Kidney (tissue), 14 donors: ENCODE data around the gene DLG2. TPM values are rescaled to one million over a fixed set of nuclear protein-coding genes. Genes with fewer than 3 reads are reported as not detected.

ENCODE experiments used
- DNase-seq, 5 donors: peaks; one replicate each; pipeline ENCODE4 v3.0.0-alpha.2; 2013 to 2020
- FAIRE-seq: peaks from 2 replicates; lab custom pipeline; 2012; peaks lifted over from hg19 to GRCh38; lab: Jason Lieb, UNC
- H3K27ac ChIP-seq, 2 donors: one replicate each; pipeline ENCODE4 v1.7.0; 2013; ENCODE audit warnings: low read depth in 2 of 2, low read length in 2 of 2, inconsistent platforms in 1 of 2
- H3K27me3 ChIP-seq: one replicate; pipeline ENCODE4 v1.7.1; 2013; ENCODE audit warnings: low read length, inconsistent platforms; ENCODE audit not compliant: control insufficient read depth, insufficient read depth
- H3K36me3 ChIP-seq, 3 donors: one replicate each; pipeline versions ENCODE4 v1.7.0 to v1.7.1; 2013; ENCODE audit warnings: low read length in 3 of 3, control low read depth in 1 of 3, inconsistent platforms in 1 of 3; ENCODE audit not compliant: insufficient read depth in 3 of 3, control insufficient read depth in 2 of 3
- H3K4me1 ChIP-seq, 3 donors: one replicate each; pipeline versions ENCODE4 v1.7.0 to v1.7.1; 2013; ENCODE audit warnings: low read length in 3 of 3, inconsistent platforms in 1 of 3, low read depth in 1 of 3; ENCODE audit not compliant: control insufficient read depth in 2 of 3, insufficient read depth in 2 of 3
- H3K4me3 ChIP-seq, 3 donors: one replicate each; pipeline versions ENCODE4 v1.7.0 to v1.8.1; 2013; ENCODE audit warnings: low read length in 3 of 3, control low read depth in 1 of 3, inconsistent platforms in 1 of 3
- H3K9ac ChIP-seq, 3 donors: one replicate each; pipeline versions ENCODE4 v1.7.0 to v1.7.1; 2013; ENCODE audit warnings: low read length in 3 of 3, control low read depth in 1 of 3, inconsistent platforms in 1 of 3
- H3K9me3 ChIP-seq, 3 donors: one replicate each; pipeline versions ENCODE4 v1.7.0 to v1.7.1; 2013; ENCODE audit warnings: low read length in 3 of 3, control low read depth in 1 of 3, inconsistent platforms in 1 of 3; ENCODE audit not compliant: control insufficient read depth in 2 of 3, insufficient read depth in 1 of 3
- CTCF ChIP-seq: IDR thresholded peaks from 3 replicates; pipeline ENCODE4 v1.5.1; 2012; ENCODE audit warnings: mild to moderate bottlenecking, moderate library complexity, borderline replicate concordance; ENCODE audit not compliant: insufficient read depth; ENCODE audit errors: extremely low read depth
- intact Hi-C: fragments of 100-400 bp; cut with DNase I; formaldehyde crosslinking; loops from one replicate; pipeline ENCODE4 v1.11.1; 2022
- polyA plus RNA-seq: library from polyadenylated mRNA; stranded (reverse); fragments of 350-450 nt; fragmentation: Illumina TruSeq; extraction: RNeasy Lipid Tissue Mini Kit (QIAGEN cat#74804); gene quantifications from one replicate; pipeline ENCODE4 v1.2.3, GENCODE V29; 2014; ENCODE audit warnings: low read depth, low replicate concordance; ENCODE audit not compliant: insufficient read depth
- total RNA-seq: library from RNA; stranded (reverse); fragmentation: NEBNext Ultra II Directional; extraction: Animal tissue kit (Norgen Biotek cat#: 25700); gene quantifications from one replicate; pipeline ENCODE4 v1.2.1, GENCODE V29; 2021
- donor health status: control.
- donor health status: control.
- donor health status: control.
- donor health status: control.
- donor health status: control.
- donor health status: DM: yes; HTN: yes; CAD: no.
- donor health status: Normal renal cell carcinoma (clear cell type).

DLG2 gene
- total and polyA plus RNA-seq, 2 donors from 2014 or later, result 2.9 to 7.2 TPM

- H3K36me3 ChIP-seq, result no peaks in the 10 kb centered on the region
- DNase-seq, result peak in 2 of 5 donors; percentile 11 to 38
- intact Hi-C loops, result no loop called here
- H3K4me3 ChIP-seq, result no peak overlapping the region
- no peak for TF ChIP-seq CTCF
- no peaks in the 10 kb centered on the region for H3K4me1 ChIP-seq
- no peaks in the 10 kb centered on the region for H3K27me3 ChIP-seq
- no peak overlapping the region for H3K27ac ChIP-seq
- no peak for FAIRE-seq
- H3K9me3 ChIP-seq, result no peaks in the 10 kb centered on the region
- H3K9ac ChIP-seq, result no peak overlapping the region
Measured at GRCh38 chr11:83648610-83649527, 1978.3 kb downstream of the DLG2 start.

- no peak for DNase-seq
- Histone ChIP-seq H3K27me3 (no peaks in the 10 kb centered on the region), H3K36me3 (no peaks in the 10 kb centered on the region), H3K9me3 (no peaks in the 10 kb centered on the region), H3K9ac (no peak overlapping the region), H3K4me3 (no peak overlapping the region), H3K27ac (no peak overlapping the region), H3K4me1 (no peaks in the 10 kb centered on the region)
- no peak for TF ChIP-seq CTCF
- intact Hi-C loops, result no loop called here
- no peak for FAIRE-seq
Measured at GRCh38 chr11:83645561-83645960, 1981.6 kb downstream of the DLG2 start.

GRCh38 chr11:83643115-83643514 is 1984.0 kb downstream of the DLG2 start:
- H3K36me3 ChIP-seq, result no peaks in the 10 kb centered on the region
- no peak overlapping the region for H3K27ac ChIP-seq
- no peaks in the 10 kb centered on the region for H3K9me3 ChIP-seq
- no peaks in the 10 kb centered on the region for H3K4me1 ChIP-seq
- no peak overlapping the region for H3K9ac ChIP-seq
- FAIRE-seq, result no peak
- no peak overlapping the region for H3K4me3 ChIP-seq
- DNase-seq, result no peak
- no peak for TF ChIP-seq CTCF
- intact Hi-C loops, result no loop called here
- no peaks in the 10 kb centered on the region for H3K27me3 ChIP-seq
